Measurements from ENCODE around the gene BCL2A1.
A peak's percentile ranks its signal among the peaks of the same experiment; 100 is the strongest.

GRCh38 chr15:80010131-80010673 lies 39.2 kb upstream of the BCL2A1 start:
- no peak for TF ChIP-seq ZNF207 (IDR thresholded peaks at IDR 0.05; ENCODE audit: borderline replicate concordance)
- TF ChIP-seq POLR2A (IDR thresholded peaks at IDR 0.05; ENCODE audit: low read depth, low read length), result no peak
- TF ChIP-seq, protein P1, sequence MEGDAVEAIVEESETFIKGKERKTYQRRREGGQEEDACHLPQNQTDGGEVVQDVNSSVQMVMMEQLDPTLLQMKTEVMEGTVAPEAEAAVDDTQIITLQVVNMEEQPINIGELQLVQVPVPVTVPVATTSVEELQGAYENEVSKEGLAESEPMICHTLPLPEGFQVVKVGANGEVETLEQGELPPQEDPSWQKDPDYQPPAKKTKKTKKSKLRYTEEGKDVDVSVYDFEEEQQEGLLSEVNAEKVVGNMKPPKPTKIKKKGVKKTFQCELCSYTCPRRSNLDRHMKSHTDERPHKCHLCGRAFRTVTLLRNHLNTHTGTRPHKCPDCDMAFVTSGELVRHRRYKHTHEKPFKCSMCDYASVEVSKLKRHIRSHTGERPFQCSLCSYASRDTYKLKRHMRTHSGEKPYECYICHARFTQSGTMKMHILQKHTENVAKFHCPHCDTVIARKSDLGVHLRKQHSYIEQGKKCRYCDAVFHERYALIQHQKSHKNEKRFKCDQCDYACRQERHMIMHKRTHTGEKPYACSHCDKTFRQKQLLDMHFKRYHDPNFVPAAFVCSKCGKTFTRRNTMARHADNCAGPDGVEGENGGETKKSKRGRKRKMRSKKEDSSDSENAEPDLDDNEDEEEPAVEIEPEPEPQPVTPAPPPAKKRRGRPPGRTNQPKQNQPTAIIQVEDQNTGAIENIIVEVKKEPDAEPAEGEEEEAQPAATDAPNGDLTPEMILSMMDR (IDR thresholded peaks at IDR 0.05 in 2 of 3, conservative IDR thresholded peaks at IDR 0.05 in 1 of 3; ENCODE audit: control insufficient read depth in 2 of 3, extremely low read depth in 1 of 3, insufficient read depth in 1 of 3, low read depth in 3 of 3, low read length in 3 of 3), result no peak
- TF ChIP-seq BHLHE40 (IDR thresholded peaks at IDR 0.05; ENCODE audit: borderline replicate concordance in 1 of 2, low read depth in 2 of 2, low read length in 1 of 2), result no peak
- TF ChIP-seq EP300 (IDR thresholded peaks at IDR 0.05; ENCODE audit: borderline replicate concordance in 1 of 2, control insufficient read depth in 1 of 2, low read depth in 2 of 2, low read length in 2 of 2), result no peak
- TF ChIP-seq HDAC2 (IDR thresholded peaks at IDR 0.05), result no peak
- no peak for TF ChIP-seq FOXM1 (IDR thresholded peaks at IDR 0.05; ENCODE audit: low read depth, low read length)
- TF ChIP-seq BMI1 (IDR thresholded peaks at IDR 0.05; ENCODE audit: borderline replicate concordance), result no peak
- TF ChIP-seq RAD21 (IDR thresholded peaks at IDR 0.05; ENCODE audit: insufficient read depth, low read depth, low read length), result no peak
- TF ChIP-seq TAF1 (IDR thresholded peaks at IDR 0.05; ENCODE audit: borderline replicate concordance, low read depth, low read length), result no peak
- TF ChIP-seq CHD4 (IDR thresholded peaks at IDR 0.05), result no peak
- 0 out of 2 replicates have a peak, but pooled peaks have one; percentile 38 for TF ChIP-seq CREM (IDR thresholded peaks at IDR 0.05; ENCODE audit: low read depth)

All from GM12878 (cell line).